ENCODE measurements around the gene LARP1. TPM values are rescaled to one million over a fixed set of nuclear protein-coding genes. Genes with fewer than 3 reads are reported as not detected.

LARP1 gene
- total and polyA plus RNA-seq, 9 donors = 38.1 to 249 (median 146) TPM

DNA sequence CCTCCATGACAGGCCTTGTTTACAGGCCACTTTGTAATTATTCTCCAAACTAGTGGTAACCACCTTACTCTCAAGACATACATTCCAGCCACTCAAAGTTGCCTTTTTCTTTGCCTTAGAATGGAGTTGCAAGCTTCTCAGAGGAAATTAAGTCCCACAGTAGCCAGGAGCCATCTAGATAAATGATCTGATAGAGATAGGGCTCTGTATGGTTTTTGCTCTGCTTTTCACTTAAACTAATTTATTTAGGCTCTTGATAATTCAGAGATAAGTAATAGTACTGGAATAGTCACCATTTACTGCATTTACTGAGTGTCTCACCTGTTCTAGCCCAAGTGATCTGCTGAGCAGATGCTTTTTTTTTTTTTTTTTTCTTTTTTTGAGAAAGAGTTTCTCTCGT is 7.5 kb downstream of the LARP1 start:
- peaks cover 32% of the 10 kb centered on the region for H3K4me1 ChIP-seq (ENCODE audit: insufficient read depth)
- DNase-seq = no peak
- intact Hi-C loops (cut with DNase I) = no loop called here
- no peak overlapping the region for H3K27ac ChIP-seq
- WGBS, 3 donors = 60 to 74% (median 71%) methylated on average over 1 of the region's 1 CpG
- H3K4me3 ChIP-seq = no peak overlapping the region
- no peaks in the 10 kb centered on the region for H3K36me3 ChIP-seq
- H3K27me3 ChIP-seq = no peaks in the 10 kb centered on the region
- TF ChIP-seq CTCF (IDR thresholded peaks at IDR 0.05) (no peak), EP300 (IDR thresholded peaks at IDR 0.05) (no peak), POLR2A (IDR thresholded peaks at IDR 0.05) (no peak)
- H3K9me3 ChIP-seq = no peaks in the 10 kb centered on the region

DNA sequence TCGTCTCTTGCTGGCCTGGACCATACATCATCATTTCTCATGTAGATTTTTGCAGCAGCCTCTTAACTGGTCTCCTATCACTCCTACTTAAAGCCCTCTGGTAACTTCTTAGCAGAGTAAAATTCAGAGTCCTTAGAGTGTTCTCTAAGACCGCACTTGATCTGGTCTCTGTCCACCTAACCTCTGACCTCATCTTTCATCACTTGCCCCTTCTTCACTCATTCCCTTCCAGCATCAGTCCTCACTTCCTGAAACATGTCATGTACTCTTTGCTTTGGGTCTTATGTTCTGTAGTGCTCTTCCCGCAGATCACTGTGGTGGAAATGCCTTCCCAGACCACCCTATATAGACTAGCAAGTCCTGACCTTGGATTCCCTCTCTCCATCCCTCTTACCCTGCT is 9.8 kb downstream of the LARP1 start:
- TF ChIP-seq CTCF (IDR thresholded peaks at IDR 0.05) (no peak), POLR2A (IDR thresholded peaks at IDR 0.05) (no peak), EP300 (IDR thresholded peaks at IDR 0.05) (no peak)
- H3K4me1 ChIP-seq (ENCODE audit: insufficient read depth) = peaks cover 33% of the 10 kb centered on the region
- intact Hi-C loops (cut with DNase I) = no loop called here
- H3K4me3 ChIP-seq = no peak overlapping the region
- 84 to 91% (median 86%) methylated on average over 3 of the region's 3 CpGs for WGBS, 3 donors
- DNase-seq = no peak
- no peak overlapping the region for H3K27ac ChIP-seq
- no peaks in the 10 kb centered on the region for H3K36me3 ChIP-seq
- H3K9me3 ChIP-seq = no peaks in the 10 kb centered on the region
- H3K27me3 ChIP-seq = no peaks in the 10 kb centered on the region

DNA sequence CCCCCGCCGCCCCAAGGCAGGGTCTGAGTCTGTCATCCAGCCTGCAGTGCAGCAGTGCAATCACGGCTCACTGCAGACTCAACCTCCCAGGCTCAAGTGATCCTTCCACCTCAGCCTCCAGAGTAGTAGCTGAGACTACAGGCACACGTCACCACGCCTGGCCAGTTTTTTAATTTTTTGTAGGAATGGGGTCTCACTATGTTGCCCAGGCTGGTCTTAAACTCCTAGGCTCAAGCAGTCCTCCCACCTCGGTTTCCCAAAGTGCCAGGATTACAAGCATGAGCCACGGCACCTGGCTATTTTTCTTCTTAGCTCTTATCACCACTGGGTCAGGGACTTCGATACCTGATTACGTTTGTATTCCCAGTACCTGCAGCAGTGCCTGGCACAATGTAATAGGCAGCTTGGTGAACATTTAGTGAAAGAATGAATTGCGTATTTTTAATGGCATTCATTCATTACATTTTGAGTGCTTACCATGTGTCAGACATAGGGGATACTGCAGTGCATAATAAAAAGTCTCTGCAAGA is 10.3 kb downstream of the LARP1 start:
- no peaks in the 10 kb centered on the region for H3K36me3 ChIP-seq
- intact Hi-C loops (cut with DNase I) = no loop called here
- H3K4me1 ChIP-seq (ENCODE audit: insufficient read depth) = peaks cover 35% of the 10 kb centered on the region
- H3K27me3 ChIP-seq = no peaks in the 10 kb centered on the region
- no peak overlapping the region for H3K4me3 ChIP-seq
- WGBS, 3 donors = 83 to 90% (median 88%) methylated on average over 10 of the region's 10 CpGs
- no peak overlapping the region for H3K27ac ChIP-seq
- no peak for DNase-seq
- no peak for TF ChIP-seq CTCF (IDR thresholded peaks at IDR 0.05)
- no peak for TF ChIP-seq EP300 (IDR thresholded peaks at IDR 0.05)
- no peak for TF ChIP-seq POLR2A (IDR thresholded peaks at IDR 0.05)
- H3K9me3 ChIP-seq = no peaks in the 10 kb centered on the region

DNA sequence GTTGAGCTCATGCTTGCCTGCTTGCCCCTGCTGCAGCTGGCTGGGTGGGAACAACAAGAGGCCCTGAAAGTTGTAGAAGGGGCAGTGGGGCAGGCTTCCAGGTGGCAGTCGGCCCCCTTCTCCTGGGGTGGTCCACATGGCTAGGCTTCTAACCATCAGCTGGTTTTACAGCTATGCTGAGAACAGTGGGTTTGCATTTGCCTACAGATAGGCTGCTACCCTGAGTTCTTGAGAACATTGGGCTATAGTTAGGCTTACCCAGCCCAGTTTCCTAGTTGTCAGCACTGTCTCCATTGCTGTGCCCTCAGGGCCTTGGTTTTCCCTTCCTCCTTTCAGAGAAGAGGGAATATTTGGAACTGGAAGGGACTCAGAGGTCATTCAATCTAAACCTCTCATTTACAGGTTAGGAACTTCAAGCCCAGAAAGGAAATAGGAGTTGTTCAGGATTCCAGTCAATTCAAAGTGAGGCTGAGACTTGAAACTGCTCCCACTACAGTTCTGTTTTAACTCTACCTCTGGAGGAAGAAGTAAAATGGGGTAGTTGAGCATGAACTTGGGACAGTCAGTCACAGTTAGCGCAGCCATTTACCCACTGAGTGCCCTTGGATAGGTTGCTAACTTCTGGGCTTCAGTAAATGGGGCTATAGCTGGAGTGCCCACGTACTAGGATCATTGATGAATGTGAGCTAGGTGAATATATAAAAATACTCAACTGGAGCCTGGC is 11.5 kb downstream of the LARP1 start:
- H3K27ac ChIP-seq = no peak overlapping the region
- intact Hi-C loops (cut with DNase I) = no loop called here
- no peak for TF ChIP-seq POLR2A (IDR thresholded peaks at IDR 0.05)
- TF ChIP-seq EP300 (IDR thresholded peaks at IDR 0.05) = no peak
- TF ChIP-seq CTCF (IDR thresholded peaks at IDR 0.05) = no peak
- no peak for DNase-seq
- no peaks in the 10 kb centered on the region for H3K27me3 ChIP-seq
- H3K9me3 ChIP-seq = no peaks in the 10 kb centered on the region
- WGBS, 3 donors = 64 to 71% (median 65%) methylated on average over 3 of the region's 3 CpGs
- peaks cover 34% of the 10 kb centered on the region for H3K4me1 ChIP-seq (ENCODE audit: insufficient read depth)
- H3K36me3 ChIP-seq = no peaks in the 10 kb centered on the region
- H3K4me3 ChIP-seq = no peak overlapping the region
